Liver (tissue), 9 donors: Measurements from ENCODE around the gene SYNJ2. TPM values are rescaled to one million over a fixed set of nuclear protein-coding genes. Genes with fewer than 3 reads are reported as not detected.

ENCODE experiments used
- DNase-seq: peaks from one replicate; pipeline ENCODE4 v3.0.0-alpha.2; 2017; ENCODE audit warnings: low spot score
- H3K27ac ChIP-seq, 2 donors: one replicate each; pipeline ENCODE4 v1.7.0; 2013; ENCODE audit warnings: inconsistent platforms in 2 of 2, low read length in 2 of 2, control low read depth in 1 of 2, low read depth in 1 of 2, mild to moderate bottlenecking in 1 of 2
- H3K27me3 ChIP-seq, 4 donors: one replicate each; pipeline versions ENCODE4 v1.6.1 to v1.7.0; 2013; ENCODE audit warnings: low read length in 3 of 4, inconsistent platforms in 1 of 4, mild to moderate bottlenecking in 1 of 4, moderate library complexity in 1 of 4; ENCODE audit not compliant: control insufficient read depth in 4 of 4, insufficient read depth in 4 of 4
- H3K36me3 ChIP-seq, 4 donors: one replicate each; pipeline versions ENCODE4 v1.6.1 to v1.7.0; 2013; ENCODE audit warnings: low read length in 3 of 4, mild to moderate bottlenecking in 3 of 4, low read depth in 1 of 4, moderate library complexity in 1 of 4; ENCODE audit not compliant: control insufficient read depth in 4 of 4, insufficient read depth in 3 of 4
- H3K4me1 ChIP-seq, 4 donors: one replicate each; pipeline versions ENCODE4 v1.6.1 to v1.7.0; 2013; ENCODE audit warnings: low read length in 3 of 4, mild to moderate bottlenecking in 3 of 4, moderate library complexity in 1 of 4; ENCODE audit not compliant: control insufficient read depth in 4 of 4, insufficient read depth in 4 of 4
- H3K4me3 ChIP-seq, 3 donors: one replicate each; pipeline versions ENCODE4 v1.6.1 to v1.7.0; 2013; ENCODE audit warnings: low read length in 3 of 3, control low read depth in 1 of 3, low read depth in 1 of 3, mild to moderate bottlenecking in 1 of 3
- H3K9ac ChIP-seq, 2 donors: one replicate each; pipeline ENCODE4 v1.7.0; 2013; ENCODE audit warnings: low read length in 2 of 2, mild to moderate bottlenecking in 2 of 2, moderate library complexity in 2 of 2, control low read depth in 1 of 2, low read depth in 1 of 2
- H3K9me3 ChIP-seq, 4 donors: one replicate each; pipeline versions ENCODE4 v1.6.1 to v1.7.0; 2013; ENCODE audit warnings: low read length in 3 of 4; ENCODE audit not compliant: control insufficient read depth in 4 of 4
- FOXA1 ChIP-seq: IDR thresholded peaks from 2 replicates; pipeline ENCODE4 v1.6.1; 2016; ENCODE audit warnings: antibody characterized with exemption
- HNF4A ChIP-seq, 2 donors: conservative IDR thresholded peaks; 2 replicates each; pipeline ENCODE4 v1.6.1; 2016; ENCODE audit warnings: antibody characterized with exemption in 2 of 2, mild to moderate bottlenecking in 2 of 2
- HNF4G ChIP-seq: IDR thresholded peaks from 2 replicates; pipeline ENCODE4 v1.6.1; 2016; ENCODE audit warnings: antibody characterized with exemption
- JUND ChIP-seq, 2 donors: IDR thresholded peaks; 2 replicates each; pipeline ENCODE4 v1.6.1; 2016; ENCODE audit warnings: antibody characterized with exemption in 2 of 2
- NR2F2 ChIP-seq: IDR thresholded peaks from 2 replicates; pipeline ENCODE4 v1.6.1; 2016; ENCODE audit warnings: antibody characterized with exemption
- RAD21 ChIP-seq, 2 donors: IDR thresholded peaks; 2 replicates each; pipeline ENCODE4 v1.6.1; 2016; ENCODE audit warnings: antibody characterized with exemption in 2 of 2, mild to moderate bottlenecking in 2 of 2
- RXRA ChIP-seq, 2 donors: IDR thresholded peaks; 2 replicates each; pipeline ENCODE4 v1.6.1; 2017 to 2018; ENCODE audit warnings: antibody characterized with exemption in 2 of 2, mild to moderate bottlenecking in 1 of 2
- SP1 ChIP-seq: IDR thresholded peaks from 2 replicates; pipeline ENCODE4 v1.6.1; 2018; ENCODE audit warnings: antibody characterized with exemption, mild to moderate bottlenecking
- TAF1 ChIP-seq: conservative IDR thresholded peaks from 2 replicates; pipeline ENCODE4 v1.6.1; 2016; ENCODE audit warnings: antibody characterized with exemption, mild to moderate bottlenecking
- YY1 ChIP-seq: IDR thresholded peaks from 2 replicates; pipeline ENCODE4 v1.6.1; 2016; ENCODE audit warnings: antibody characterized with exemption, mild to moderate bottlenecking
- WGBS: extraction: QIAGEN DNeasy Blood & Tissue Kit; methylation state at CpG from one replicate; pipeline ENCODE4 v1.1.7; 2013; 5-methylcytosine and 5-hydroxymethylcytosine counted together
- polyA plus RNA-seq, 2 donors: library from polyadenylated mRNA; stranded (reverse) in 1 of 2; unstranded in 1 of 2; fragments of 200-250 nt in 1 of 2; fragments of >200 nt in 1 of 2; fragmentation: Nextera tagmentation in 1 of 2; extraction: Ambion mirVana in 1 of 2; gene quantifications; one replicate each; pipeline versions ENCODE4 v1.2.1 to v1.2.3, GENCODE V29; 2013 to 2015
- total RNA-seq, 2 donors: library from RNA; depleted of rRNA; stranded (reverse); fragments of >200 nt; gene quantifications; one replicate each; pipeline ENCODE4 v1.2.3, GENCODE V29; 2014
- TF ChIP-seq, protein P1 (sequence below): IDR thresholded peaks from 2 replicates; pipeline ENCODE4 v1.6.1; 2016; ENCODE audit warnings: antibody characterized with exemption
- TF ChIP-seq, protein P2 (sequence below): IDR thresholded peaks from 2 replicates; pipeline ENCODE4 v1.6.1; 2016; ENCODE audit warnings: antibody characterized with exemption
- TF ChIP-seq, protein P3 (sequence below): IDR thresholded peaks from 2 replicates; pipeline ENCODE4 v1.6.1; 2016; ENCODE audit warnings: antibody characterized with exemption
- donor health status: healthy.
- donor health status: healthy.
- donor health status: healthy.
- donor health status: healthy.
- donor health status: healthy.

The SYNJ2 gene
- total and polyA plus RNA-seq, 4 donors = 2.4 to 8.9 (median 3.2) TPM

DNA sequence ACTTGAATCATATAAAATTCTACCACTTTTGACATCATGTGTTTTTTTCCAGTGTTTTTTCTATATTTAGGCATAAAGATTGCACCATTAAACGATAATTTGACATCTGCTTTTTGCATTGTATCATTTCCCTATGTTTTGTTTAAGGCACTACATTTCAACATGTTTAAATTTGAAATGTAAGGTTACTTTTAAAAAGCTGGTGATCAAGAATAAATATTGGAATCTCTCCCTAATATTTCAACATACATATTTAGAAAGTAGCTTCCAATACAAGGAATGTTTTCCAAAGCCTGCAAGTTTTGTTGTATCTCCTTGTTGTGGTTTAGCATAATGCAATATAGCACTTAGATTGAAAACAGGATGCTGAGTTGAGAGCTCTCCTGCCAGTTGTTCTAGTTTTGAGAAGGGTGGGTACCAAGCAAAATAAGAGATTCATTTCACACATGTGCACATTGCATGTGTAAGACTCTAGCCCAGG is 76.5 kb downstream of the SYNJ2 start:
- Histone ChIP-seq H3K27ac (no peak overlapping the region), H3K4me3 (no peak overlapping the region), H3K27me3 (no peaks in the 10 kb centered on the region), H3K9me3 (no peaks in the 10 kb centered on the region), H3K9ac (no peak overlapping the region), H3K4me1 (peaks cover 0 to 1% (median 0%) of the 10 kb centered on the region in 4 donors), H3K36me3 (peaks cover 0 to 13% (median 3%) of the 10 kb centered on the region in 4 donors)
- DNase-seq = no peak
- WGBS = 44% methylated on average over 1 of the region's 1 CpG
- TF ChIP-seq TAF1 (no peak), SP1 (no peak), NR2F2 (no peak), RXRA (IDR thresholded peaks at IDR 0.05) (no peak), RAD21 (IDR thresholded peaks at IDR 0.05) (no peak), JUND (IDR thresholded peaks at IDR 0.05) (no peak), HNF4A (conservative IDR thresholded peaks at IDR 0.05) (no peak), YY1 (no peak), HNF4G (no peak)
- TF ChIP-seq, protein P1, sequence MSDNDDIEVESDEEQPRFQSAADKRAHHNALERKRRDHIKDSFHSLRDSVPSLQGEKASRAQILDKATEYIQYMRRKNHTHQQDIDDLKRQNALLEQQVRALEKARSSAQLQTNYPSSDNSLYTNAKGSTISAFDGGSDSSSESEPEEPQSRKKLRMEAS = no peak
- TF ChIP-seq, protein P2, sequence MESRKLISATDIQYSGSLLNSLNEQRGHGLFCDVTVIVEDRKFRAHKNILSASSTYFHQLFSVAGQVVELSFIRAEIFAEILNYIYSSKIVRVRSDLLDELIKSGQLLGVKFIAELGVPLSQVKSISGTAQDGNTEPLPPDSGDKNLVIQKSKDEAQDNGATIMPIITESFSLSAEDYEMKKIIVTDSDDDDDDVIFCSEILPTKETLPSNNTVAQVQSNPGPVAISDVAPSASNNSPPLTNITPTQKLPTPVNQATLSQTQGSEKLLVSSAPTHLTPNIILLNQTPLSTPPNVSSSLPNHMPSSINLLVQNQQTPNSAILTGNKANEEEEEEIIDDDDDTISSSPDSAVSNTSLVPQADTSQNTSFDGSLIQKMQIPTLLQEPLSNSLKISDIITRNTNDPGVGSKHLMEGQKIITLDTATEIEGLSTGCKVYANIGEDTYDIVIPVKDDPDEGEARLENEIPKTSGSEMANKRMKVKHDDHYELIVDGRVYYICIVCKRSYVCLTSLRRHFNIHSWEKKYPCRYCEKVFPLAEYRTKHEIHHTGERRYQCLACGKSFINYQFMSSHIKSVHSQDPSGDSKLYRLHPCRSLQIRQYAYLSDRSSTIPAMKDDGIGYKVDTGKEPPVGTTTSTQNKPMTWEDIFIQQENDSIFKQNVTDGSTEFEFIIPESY = no peak

DNA sequence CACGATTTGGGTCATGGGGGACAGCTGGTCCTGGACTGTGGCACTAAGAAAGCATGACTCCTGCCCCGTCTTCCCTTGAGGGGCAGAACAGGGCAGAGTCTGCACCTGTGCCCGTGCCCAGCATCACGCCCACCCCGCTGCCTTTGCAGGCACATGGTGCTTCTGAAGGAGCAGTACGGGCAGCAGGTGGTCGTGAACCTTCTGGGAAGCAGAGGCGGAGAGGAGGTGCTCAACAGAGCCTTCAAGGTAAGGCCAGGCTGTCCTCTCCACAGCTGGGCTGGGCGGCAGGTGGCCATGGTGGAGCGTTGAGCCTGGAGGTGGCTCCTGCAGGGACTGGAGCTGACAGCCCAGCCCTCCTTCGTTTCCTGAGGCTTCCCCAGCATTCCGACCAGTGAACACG is 77.4 kb downstream of the SYNJ2 start:
- no peak for DNase-seq
- Histone ChIP-seq H3K36me3 (peaks cover 0 to 18% (median 5%) of the 10 kb centered on the region in 4 donors), H3K9ac (no peak overlapping the region), H3K27ac (no peak overlapping the region), H3K9me3 (no peaks in the 10 kb centered on the region), H3K4me3 (no peak overlapping the region), H3K27me3 (no peaks in the 10 kb centered on the region), H3K4me1 (peaks cover 0 to 1% (median 0%) of the 10 kb centered on the region in 4 donors)
- TF ChIP-seq YY1 (no peak), JUND (IDR thresholded peaks at IDR 0.05) (no peak), FOXA1 (no peak)
- TF ChIP-seq, protein P3, sequence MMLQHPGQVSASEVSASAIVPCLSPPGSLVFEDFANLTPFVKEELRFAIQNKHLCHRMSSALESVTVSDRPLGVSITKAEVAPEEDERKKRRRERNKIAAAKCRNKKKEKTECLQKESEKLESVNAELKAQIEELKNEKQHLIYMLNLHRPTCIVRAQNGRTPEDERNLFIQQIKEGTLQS = no peak
- WGBS = 98% methylated on average over 13 of the region's 13 CpGs

DNA sequence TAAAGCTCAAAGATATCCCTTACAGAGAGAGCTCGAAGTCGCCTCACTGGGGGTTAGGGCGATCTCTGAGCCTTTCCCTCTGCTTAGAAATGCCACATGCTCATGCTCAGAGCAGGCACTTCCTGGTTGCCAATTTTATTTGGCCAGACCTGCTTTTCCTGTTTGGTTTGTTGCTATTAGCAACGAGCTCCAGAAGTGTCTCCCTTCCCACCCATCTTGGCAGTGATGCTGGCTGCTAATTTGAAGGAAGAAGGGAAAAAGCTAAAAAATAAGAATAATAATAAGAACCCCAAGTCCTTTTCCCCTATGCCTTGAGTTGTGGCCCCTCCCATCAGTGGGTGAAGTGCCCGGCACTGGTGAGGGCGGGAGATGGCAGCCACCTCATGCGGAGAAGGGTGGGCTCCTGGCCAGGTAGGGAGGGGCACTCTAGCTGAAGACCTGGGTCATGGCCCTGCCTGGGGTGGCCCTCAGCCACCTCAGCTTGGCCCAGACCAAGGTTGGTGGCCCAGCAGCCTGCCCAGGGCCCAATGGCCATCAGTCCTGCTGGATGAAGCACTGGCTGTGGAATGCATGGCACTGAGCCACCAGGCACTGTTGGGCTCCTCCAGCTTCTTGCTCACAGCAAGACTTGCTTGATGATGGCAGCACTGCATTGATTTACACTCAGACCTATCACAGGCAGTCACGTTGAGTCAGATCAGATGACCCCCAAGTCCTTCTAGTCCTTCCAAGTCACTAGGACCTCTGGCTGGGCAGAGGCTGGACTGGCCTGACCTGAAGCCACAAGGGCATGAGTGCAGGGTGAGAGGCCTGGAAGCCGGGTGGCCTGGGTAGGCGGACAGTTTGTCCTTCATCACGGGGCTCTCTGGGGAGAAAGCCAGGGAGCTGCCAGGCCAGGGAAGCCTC is 79.0 kb downstream of the SYNJ2 start:
- no peak overlapping the region for H3K9ac ChIP-seq
- TF ChIP-seq, protein P1 = no peak
- TF ChIP-seq TAF1 (no peak), FOXA1 (no peak)
- H3K36me3 ChIP-seq = peaks cover 0 to 25% (median 10%) of the 10 kb centered on the region in 4 donors
- H3K4me1 ChIP-seq = peaks cover 0 to 1% (median 0%) of the 10 kb centered on the region in 4 donors
- 74% methylated on average over 11 of the region's 11 CpGs for WGBS
- no peaks in the 10 kb centered on the region for H3K9me3 ChIP-seq
- no peak overlapping the region for H3K4me3 ChIP-seq
- peak overlapping the region; percentile 30 to 57 for H3K27ac ChIP-seq
- H3K27me3 ChIP-seq = no peaks in the 10 kb centered on the region
- DNase-seq = no peak
